Measurements from ENCODE around the gene MEGF6.

The MEGF6 gene, protein sequence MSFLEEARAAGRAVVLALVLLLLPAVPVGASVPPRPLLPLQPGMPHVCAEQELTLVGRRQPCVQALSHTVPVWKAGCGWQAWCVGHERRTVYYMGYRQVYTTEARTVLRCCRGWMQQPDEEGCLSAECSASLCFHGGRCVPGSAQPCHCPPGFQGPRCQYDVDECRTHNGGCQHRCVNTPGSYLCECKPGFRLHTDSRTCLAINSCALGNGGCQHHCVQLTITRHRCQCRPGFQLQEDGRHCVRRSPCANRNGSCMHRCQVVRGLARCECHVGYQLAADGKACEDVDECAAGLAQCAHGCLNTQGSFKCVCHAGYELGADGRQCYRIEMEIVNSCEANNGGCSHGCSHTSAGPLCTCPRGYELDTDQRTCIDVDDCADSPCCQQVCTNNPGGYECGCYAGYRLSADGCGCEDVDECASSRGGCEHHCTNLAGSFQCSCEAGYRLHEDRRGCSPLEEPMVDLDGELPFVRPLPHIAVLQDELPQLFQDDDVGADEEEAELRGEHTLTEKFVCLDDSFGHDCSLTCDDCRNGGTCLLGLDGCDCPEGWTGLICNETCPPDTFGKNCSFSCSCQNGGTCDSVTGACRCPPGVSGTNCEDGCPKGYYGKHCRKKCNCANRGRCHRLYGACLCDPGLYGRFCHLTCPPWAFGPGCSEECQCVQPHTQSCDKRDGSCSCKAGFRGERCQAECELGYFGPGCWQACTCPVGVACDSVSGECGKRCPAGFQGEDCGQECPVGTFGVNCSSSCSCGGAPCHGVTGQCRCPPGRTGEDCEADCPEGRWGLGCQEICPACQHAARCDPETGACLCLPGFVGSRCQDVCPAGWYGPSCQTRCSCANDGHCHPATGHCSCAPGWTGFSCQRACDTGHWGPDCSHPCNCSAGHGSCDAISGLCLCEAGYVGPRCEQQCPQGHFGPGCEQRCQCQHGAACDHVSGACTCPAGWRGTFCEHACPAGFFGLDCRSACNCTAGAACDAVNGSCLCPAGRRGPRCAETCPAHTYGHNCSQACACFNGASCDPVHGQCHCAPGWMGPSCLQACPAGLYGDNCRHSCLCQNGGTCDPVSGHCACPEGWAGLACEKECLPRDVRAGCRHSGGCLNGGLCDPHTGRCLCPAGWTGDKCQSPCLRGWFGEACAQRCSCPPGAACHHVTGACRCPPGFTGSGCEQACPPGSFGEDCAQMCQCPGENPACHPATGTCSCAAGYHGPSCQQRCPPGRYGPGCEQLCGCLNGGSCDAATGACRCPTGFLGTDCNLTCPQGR (N-terminal part only)

DNA sequence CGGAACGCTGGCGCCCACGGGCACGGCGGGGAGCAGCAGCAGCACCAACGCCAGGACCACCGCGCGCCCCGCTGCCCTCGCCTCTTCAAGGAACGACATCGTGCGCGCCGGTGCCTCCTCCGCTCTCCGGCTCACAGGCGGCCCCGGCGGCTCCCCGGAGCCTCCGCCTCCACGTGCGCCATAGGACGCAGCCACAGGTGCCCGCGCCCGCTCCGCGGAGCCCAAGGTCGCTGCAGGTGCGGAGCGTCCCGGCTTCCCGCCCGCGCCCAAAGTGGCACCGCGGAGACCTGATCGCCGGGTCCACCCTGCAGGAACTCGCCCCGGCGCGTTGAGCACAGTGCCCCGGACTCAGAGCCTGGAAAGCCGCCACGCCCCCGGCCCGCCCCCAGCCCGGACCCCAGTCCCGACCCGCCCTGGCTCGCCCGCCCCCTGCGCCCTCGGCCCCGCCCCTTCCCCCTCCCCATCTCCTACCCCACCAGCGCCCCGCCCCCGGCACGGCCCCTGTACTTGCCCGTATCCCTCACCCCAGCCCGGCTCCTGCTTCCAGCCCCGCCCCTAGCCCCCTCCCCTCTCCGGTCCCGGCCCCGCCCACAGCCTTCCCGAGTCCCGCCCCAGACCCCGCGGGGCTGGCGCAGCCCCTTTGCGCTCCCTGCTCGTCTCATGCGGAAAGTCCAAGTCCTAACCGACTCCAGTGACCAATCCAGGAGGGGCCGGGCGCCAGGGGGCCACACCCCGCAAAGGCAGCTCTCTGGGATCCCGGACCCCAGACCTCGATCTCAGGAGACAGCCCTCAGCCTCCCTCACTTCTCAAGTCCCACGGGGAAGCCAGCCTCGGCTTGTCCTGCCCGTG lies at the start of gene MEGF6:
Gene MEGF6 (minus strand): TSS at position 339 of the 850 bp plus-strand sequence. CDS start 240 bp downstream, at position 99.
- Mint-ChIP-seq H3K9me3 (no peaks in the 10 kb centered on the region), H3K27ac (no peak within 1 kb of the TSS), H3K4me1 (peaks cover 5% of the 10 kb centered on the region), H3K4me3 (peak within 1 kb of the TSS; percentile 75), H3K36me3 (no peaks in the 10 kb centered on the region)
- ATAC-seq (peak; percentile 52), DNase-seq (ENCODE audit: low spot score in 2 of 2) (peak; percentile 12 to 56)

DNA sequence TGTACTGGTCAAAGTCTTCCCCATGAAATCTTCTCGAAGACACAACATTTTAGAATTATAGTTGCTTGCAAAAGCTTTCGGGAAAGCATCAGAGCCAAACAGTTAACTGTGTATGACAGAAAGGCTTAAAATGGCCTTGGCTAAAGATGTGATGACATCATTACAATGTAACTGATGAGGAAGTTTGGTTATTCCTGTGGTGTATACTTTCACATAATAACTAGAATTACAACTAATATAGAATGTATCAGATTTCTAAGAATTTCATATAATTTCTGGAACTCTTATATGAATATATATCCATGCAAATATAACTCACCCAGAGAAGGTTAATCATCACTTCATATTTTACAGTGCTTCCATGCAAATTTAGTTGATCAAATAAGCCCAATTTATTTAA lies 49.4 kb upstream of the MEGF6 start:
- H3K36me3 Mint-ChIP-seq, result no peaks in the 10 kb centered on the region
- DNase-seq (ENCODE audit: low spot score in 2 of 2) (no peak), ATAC-seq (peak; percentile 77)
- peaks cover 15% of the 10 kb centered on the region for H3K4me1 Mint-ChIP-seq
- H3K9me3 Mint-ChIP-seq, result no peaks in the 10 kb centered on the region
- H3K4me3 Mint-ChIP-seq, result no peak overlapping the region
- H3K27ac Mint-ChIP-seq, result no peak overlapping the region

DNA sequence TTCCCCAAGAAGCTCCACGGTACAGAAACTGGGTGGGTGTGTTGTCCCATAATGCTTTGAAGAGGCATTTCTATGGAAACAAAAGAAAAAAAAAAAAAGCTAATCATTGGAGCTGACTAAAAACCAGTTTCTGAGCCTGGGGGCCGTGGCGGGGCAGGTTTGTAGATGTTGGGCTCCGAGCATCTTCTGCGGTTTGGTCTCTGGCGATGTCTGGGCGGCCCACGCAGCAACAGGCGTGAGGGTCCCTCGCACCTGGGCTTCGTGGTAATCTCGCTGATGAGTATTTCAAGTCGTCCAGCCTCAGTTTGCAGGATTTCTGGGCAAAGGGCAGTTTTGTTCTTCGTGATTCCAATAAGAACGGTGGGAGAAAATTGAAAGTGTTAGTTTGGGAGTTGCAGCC lies 47.8 kb upstream of the MEGF6 start:
- Mint-ChIP-seq H3K9me3 (no peaks in the 10 kb centered on the region), H3K27ac (no peak overlapping the region), H3K4me1 (peaks cover 15% of the 10 kb centered on the region), H3K4me3 (no peak overlapping the region), H3K36me3 (no peaks in the 10 kb centered on the region)
- no peak for DNase-seq (ENCODE audit: low spot score in 2 of 2)
- ATAC-seq, result no peak

DNA sequence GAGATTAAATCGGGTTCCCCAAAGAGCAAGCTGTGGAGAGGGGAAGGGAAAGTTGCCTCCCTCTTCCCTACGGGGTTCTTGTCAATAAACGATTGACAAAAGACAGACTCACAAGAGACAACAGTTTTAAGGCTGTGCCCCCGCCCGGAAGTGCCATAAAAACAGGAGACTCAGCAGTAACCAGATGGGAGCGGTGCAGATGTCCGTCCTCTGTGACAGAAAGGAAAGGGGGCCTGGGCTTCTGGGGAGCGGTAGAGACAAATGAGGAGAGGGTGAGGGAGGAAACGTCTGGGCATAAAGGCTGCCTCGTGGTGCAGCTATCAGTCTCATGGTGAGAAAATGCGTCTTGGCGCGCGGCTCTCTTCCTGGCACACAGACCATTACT lies 46.9 kb upstream of the MEGF6 start:
- DNase-seq (ENCODE audit: low spot score in 2 of 2), result no peak
- Mint-ChIP-seq H3K4me1 (peaks cover 15% of the 10 kb centered on the region), H3K36me3 (no peaks in the 10 kb centered on the region), H3K4me3 (no peak overlapping the region), H3K27ac (no peak overlapping the region), H3K9me3 (no peaks in the 10 kb centered on the region)
- ATAC-seq, result no peak

DNA sequence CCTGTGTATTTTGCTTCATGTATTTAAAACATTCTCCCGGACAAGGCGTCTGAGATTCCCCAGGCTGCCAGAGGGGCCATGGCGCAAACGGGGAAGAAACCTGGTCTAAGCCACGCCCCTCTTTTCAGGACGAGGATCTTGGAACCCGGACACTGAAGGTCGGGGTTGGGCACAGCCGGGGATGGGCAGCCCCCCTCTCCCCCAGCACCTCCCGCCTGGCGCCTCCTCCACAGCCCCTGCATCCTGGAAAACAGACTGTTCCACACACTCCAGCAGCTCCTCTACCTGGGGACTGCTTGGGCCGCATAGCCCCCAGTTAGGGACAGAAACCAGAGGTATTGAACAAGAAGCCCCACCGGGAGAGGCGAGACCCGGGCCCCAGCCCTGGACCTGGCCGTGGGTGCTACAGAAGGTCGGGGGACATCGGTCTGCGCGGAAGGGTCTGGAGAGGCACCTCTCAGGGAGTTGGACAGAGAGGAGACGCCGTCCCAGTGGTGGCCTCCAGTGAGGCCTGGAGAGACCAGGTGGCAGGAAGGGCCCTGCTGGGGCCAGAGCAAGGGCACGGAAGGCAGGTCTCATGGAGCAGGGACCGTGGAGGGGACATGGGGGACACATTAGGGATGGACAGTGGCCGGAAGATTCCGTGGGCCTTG lies 46.4 kb upstream of the MEGF6 start:
- Mint-ChIP-seq H3K4me3 (no peak overlapping the region), H3K27ac (no peak overlapping the region), H3K9me3 (no peaks in the 10 kb centered on the region), H3K36me3 (no peaks in the 10 kb centered on the region), H3K4me1 (peaks cover 15% of the 10 kb centered on the region)
- no peak for DNase-seq (ENCODE audit: low spot score in 2 of 2)
- ATAC-seq, result no peak

DNA sequence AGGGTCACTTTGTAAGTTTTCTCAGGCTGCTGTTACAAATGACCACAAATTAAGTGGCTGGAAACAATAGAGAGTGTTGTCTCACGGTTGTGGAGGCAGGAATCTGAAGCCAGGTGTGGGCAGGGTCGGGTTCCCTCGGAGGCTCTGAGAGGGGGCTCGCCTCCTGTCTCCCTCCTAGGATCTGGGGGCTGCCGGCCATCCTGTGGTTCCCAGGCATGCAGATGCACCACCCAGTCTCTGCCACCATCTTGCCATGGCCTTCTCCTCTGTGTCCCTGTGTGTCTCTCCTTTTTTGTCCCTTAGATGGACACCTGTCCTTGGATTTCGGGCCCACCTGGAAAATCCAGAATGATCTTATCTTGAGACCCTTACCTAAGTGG lies 45.8 kb upstream of the MEGF6 start:
- DNase-seq (ENCODE audit: low spot score in 2 of 2) (no peak), ATAC-seq (no peak)
- H3K9me3 Mint-ChIP-seq, result no peaks in the 10 kb centered on the region
- peaks cover 15% of the 10 kb centered on the region for H3K4me1 Mint-ChIP-seq
- no peaks in the 10 kb centered on the region for H3K36me3 Mint-ChIP-seq
- H3K27ac Mint-ChIP-seq, result no peak overlapping the region
- no peak overlapping the region for H3K4me3 Mint-ChIP-seq

DNA sequence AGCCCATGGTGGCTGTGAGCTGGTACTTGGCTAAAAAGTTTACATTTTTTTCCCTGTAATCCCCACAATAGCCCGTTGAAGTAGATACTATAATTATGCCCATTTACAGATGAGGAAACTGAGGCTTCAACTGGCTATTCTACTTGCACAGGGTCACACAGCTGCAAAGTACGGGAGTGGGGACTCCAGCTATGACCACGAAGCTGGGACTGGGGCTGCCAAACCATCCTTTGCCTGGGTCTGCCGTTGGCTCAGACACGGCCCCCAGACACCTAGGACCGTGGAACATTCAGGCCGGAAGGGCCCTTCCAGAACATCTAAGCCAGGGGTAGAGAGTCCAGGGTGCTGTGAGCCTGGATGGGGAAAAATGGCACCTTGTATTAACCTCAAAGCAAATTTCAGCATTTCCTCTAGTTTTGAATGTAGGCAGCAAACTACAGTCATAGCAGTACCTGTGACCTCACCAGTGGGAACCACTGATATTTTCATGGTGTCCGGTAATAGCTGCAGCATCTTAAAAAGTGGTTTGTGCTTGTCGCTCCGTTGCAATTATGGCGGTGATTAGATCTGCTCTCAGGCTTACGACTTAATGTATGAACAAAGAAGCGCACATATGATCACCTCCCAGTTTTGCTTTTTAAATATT lies 45.3 kb upstream of the MEGF6 start:
- no peaks in the 10 kb centered on the region for H3K36me3 Mint-ChIP-seq

DNA sequence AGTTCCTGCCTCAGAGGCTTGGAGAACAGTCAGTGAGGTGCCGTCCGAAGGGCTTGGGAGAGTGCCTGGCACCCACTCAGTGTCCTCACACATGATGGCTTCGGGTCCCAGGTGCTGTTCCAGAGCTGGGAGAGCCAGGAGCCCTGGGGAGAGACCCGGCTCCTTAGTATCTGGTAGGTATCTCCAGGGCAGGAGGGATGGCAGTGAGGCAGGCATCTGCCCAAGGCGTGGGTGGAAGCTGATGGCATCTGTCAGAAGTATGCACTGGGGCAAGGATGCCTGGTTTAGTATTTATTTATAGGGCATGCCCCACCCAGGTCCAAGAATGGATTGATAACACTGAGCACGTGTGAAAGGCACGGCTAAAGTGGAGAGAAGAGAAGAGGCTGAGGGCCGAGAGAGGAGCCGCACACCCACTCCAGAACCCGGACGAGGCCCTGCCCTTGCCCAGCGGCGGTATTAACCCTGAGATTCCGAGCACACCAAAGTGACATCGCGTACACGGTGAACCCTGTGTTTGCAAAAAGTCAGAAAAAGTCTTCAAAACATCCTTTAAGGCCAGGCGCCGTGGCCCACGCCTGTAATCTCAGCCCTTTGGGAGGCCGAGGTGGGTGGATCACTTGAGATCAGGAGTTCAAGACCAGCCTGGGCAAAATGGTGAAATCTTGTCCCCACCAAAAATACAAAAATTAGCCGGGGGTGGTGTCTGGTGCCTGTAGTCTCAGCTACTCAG lies 43.4 kb upstream of the MEGF6 start:
- Mint-ChIP-seq H3K4me1 (peaks cover 20% of the 10 kb centered on the region), H3K36me3 (no peaks in the 10 kb centered on the region), H3K27ac (no peak overlapping the region), H3K4me3 (no peak overlapping the region), H3K9me3 (no peaks in the 10 kb centered on the region)
- ATAC-seq (no peak), DNase-seq (ENCODE audit: low spot score in 2 of 2) (no peak)

More for the DNA sequence above, 45.3 kb upstream of the MEGF6 start:
- DNase-seq (ENCODE audit: low spot score in 2 of 2) (peak in 1 of 2 donors; percentile 73), ATAC-seq (peak; percentile 81)
- no peak overlapping the region for H3K27ac Mint-ChIP-seq
- H3K9me3 Mint-ChIP-seq, result no peaks in the 10 kb centered on the region
- H3K4me3 Mint-ChIP-seq, result no peak overlapping the region
- peaks cover 15% of the 10 kb centered on the region for H3K4me1 Mint-ChIP-seq

DNA sequence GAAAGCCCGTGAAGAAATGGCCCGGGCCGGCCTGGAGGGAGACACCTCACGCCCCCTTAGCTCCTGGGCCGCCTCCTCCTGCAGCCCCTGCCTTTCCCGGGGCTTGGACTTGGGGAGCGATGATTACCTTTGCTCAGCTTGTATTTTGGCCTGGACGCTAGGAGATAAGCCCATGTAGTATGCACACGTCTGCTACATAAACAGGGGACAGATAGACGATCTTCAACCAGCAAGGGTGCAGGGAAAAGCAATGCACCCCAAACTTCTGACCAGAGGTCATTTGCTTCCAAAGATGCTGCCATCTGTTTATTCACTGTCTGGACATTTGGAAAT lies 41.9 kb upstream of the MEGF6 start:
- Mint-ChIP-seq H3K4me3 (peak overlapping the region; percentile 47), H3K27ac (peak overlapping the region; percentile 12), H3K9me3 (no peaks in the 10 kb centered on the region), H3K36me3 (no peaks in the 10 kb centered on the region), H3K4me1 (peaks cover 27% of the 10 kb centered on the region)
- no peak for DNase-seq (ENCODE audit: low spot score in 2 of 2)
- no peak for ATAC-seq

DNA sequence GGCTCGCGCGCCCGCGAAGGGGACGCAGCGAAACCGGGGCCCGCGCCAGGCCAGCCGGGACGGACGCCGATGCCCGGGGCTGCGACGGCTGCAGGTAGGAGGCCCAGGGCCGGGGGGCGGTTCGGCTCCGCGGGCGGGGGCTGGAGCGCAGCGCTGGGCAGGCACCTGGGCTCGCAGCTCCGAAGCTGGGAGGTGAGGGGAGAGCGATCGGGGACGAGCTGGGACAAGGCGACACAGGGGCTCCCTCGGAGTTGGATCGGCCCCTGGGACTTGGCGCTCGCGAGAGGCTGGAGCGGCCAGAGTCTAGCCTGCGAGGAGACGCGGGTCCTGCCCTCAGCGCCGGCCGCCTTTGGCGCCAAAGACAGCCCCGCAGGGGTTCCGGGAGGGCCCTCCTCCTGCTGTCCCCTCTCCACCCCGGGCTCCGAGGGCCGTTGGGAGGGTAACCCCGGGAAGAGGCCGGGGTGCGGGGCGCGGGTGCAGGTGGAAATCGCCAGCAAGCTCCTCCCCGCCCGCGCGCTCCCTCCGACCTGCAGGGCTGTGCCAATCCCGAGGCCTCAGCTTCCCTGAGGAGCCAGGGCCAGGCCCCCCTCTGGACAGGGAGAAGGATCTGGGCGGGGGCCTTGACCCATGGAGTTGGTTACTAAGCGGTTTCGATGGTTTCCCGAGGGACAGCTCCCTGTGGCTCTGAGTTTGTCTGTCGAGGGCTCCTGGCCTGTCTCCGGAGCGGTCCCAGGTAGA lies 41.4 kb upstream of the MEGF6 start:
- no peak for DNase-seq (ENCODE audit: low spot score in 2 of 2)
- Mint-ChIP-seq H3K9me3 (no peaks in the 10 kb centered on the region), H3K36me3 (peaks cover 1% of the 10 kb centered on the region), H3K27ac (no peak overlapping the region), H3K4me1 (peaks cover 33% of the 10 kb centered on the region), H3K4me3 (peak overlapping the region; percentile 47)
- ATAC-seq, result no peak

DNA sequence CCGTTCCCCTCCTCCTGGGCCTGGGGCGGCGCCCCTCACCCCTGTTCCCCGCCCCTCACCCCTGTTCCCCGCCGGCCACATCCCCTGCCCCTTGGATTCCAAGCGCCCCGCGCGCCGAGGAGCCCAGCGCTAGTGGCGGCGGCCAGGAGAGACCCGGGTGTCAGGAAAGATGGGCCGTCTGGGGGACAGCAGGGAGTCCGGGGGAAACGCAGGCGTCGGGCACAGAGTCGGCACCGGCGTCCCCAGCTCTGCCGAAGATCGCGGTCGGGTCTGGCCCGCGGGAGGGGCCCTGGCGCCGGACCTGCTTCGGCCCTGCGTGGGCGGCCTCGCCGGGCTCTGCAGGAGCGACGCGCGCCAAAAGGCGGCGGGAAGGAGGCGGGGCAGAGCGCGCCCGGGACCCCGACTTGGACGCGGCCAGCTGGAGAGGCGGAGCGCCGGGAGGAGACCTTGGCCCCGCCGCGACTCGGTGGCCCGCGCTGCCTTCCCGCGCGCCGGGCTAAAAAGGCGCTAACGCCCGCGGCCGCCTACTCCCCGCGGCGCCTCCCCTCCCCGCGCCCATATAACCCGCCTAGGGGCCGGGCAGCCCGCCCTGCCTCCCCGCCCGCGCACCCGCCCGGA lies 40.7 kb upstream of the MEGF6 start, which contains the start of gene TP73:
Gene TP73 (plus strand): TSS at position 587 of the 618 bp plus-strand sequence. CDS start 29,850 bp downstream, outside the sequence.
- no peak for ATAC-seq

More for the DNA sequence above, 40.7 kb upstream of the MEGF6 start, which contains the start of gene TP73:
- Mint-ChIP-seq H3K27ac (peak within 1 kb of the TSS; percentile 12), H3K36me3 (peaks cover 8% of the 10 kb centered on the region), H3K4me1 (peaks cover 30% of the 10 kb centered on the region), H3K4me3 (peak within 1 kb of the TSS; percentile 72), H3K9me3 (no peaks in the 10 kb centered on the region)
- no peak for DNase-seq (ENCODE audit: low spot score in 2 of 2)

Measured in stimulated activated effector memory CD8-positive, alpha-beta T cell treated with anti-CD3 and anti-CD28 coated beads, Interleukin-12 subunit alpha, Interleukin-12 subunit beta, amount 100 ng/mL, for 72 hours (primary cell).